ENCODE data around the gene IRF2BP1. TPM values are rescaled to one million over a fixed set of nuclear protein-coding genes. Genes with fewer than 3 reads are reported as not detected.

The IRF2BP1 gene
- total and polyA plus RNA-seq, 2 of the 13 experiments (the other 11 are each of a cell fraction or from before 2014, with no cell fraction given), result 4.3 to 14.3 TPM

GRCh38 chr19:45883881-45884681 lies 1.9 kb downstream of the IRF2BP1 start (continued):
- no peak for TF ChIP-seq ZXDC (CRISPR knock-in tag; IDR thresholded peaks at IDR 0.05)
- 0 out of 2 replicates have a peak, but pooled peaks have one; percentile 31 for TF ChIP-seq MTERF4 (CRISPR knock-in tag; IDR thresholded peaks at IDR 0.05)
- no peak for TF ChIP-seq CENPT (CRISPR knock-in tag; IDR thresholded peaks at IDR 0.05; ENCODE audit: low read depth)
- TF ChIP-seq ATRX (CRISPR knock-in tag; IDR thresholded peaks at IDR 0.05; ENCODE audit: borderline replicate concordance), result no peak
- TF ChIP-seq FOXO4 (CRISPR knock-in tag; conservative IDR thresholded peaks at IDR 0.05), result no peak
- no peak for TF ChIP-seq ZNF501 (CRISPR knock-in tag; IDR thresholded peaks at IDR 0.05)
- TF ChIP-seq TFDP1 (CRISPR knock-in tag; IDR thresholded peaks at IDR 0.05; ENCODE audit: borderline replicate concordance), result no peak
- no peak for TF ChIP-seq TEAD2 (CRISPR knock-in tag; IDR thresholded peaks at IDR 0.05)
- TF ChIP-seq ZNF230 (CRISPR knock-in tag; IDR thresholded peaks at IDR 0.05), result no peak
- no peak for TF ChIP-seq TGIF2 (CRISPR knock-in tag; IDR thresholded peaks at IDR 0.05)
- TF ChIP-seq HNRNPL (IDR thresholded peaks at IDR 0.05; ENCODE audit: low read depth, low read length), result peak; percentile 80
- TF ChIP-seq, protein P1, sequence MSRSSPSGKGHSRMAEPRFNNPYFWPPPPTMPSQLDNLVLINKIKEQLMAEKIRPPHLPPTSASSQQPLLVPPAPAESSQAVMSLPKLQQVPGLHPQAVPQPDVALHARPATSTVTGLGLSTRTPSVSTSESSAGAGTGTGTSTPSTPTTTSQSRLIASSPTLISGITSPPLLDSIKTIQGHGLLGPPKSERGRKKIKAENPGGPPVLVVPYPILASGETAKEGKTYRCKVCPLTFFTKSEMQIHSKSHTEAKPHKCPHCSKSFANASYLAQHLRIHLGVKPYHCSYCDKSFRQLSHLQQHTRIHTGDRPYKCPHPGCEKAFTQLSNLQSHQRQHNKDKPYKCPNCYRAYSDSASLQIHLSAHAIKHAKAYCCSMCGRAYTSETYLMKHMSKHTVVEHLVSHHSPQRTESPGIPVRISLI (CRISPR knock-in tag; IDR thresholded peaks at IDR 0.05; ENCODE audit: borderline replicate concordance), result no peak
- TF ChIP-seq ZNF296 (CRISPR knock-in tag; conservative IDR thresholded peaks at IDR 0.05), result no peak
- TF ChIP-seq SSRP1 (CRISPR knock-in tag; IDR thresholded peaks at IDR 0.05), result no peak
- no peak for TF ChIP-seq MATR3 (CRISPR knock-in tag; IDR thresholded peaks at IDR 0.05)
- no peak for TF ChIP-seq GABPB1 (CRISPR knock-in tag; IDR thresholded peaks at IDR 0.05)
- TF ChIP-seq, protein P2, sequence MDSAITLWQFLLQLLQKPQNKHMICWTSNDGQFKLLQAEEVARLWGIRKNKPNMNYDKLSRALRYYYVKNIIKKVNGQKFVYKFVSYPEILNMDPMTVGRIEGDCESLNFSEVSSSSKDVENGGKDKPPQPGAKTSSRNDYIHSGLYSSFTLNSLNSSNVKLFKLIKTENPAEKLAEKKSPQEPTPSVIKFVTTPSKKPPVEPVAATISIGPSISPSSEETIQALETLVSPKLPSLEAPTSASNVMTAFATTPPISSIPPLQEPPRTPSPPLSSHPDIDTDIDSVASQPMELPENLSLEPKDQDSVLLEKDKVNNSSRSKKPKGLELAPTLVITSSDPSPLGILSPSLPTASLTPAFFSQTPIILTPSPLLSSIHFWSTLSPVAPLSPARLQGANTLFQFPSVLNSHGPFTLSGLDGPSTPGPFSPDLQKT (CRISPR knock-in tag; IDR thresholded peaks at IDR 0.05; ENCODE audit: borderline replicate concordance), result no peak
- no peak for TF ChIP-seq ATF1 (CRISPR knock-in tag; IDR thresholded peaks at IDR 0.05)

Measured in HepG2 (cell line).